Neural progenitor cell (in vitro differentiated cells): ENCODE data around the gene GPR137C.

Experiments
- EZH2 ChIP-seq: fragments of 200-600 bp; sonication (generic); IDR thresholded peaks from 2 replicates; pipeline ENCODE4 v1.6.1; 2017; ENCODE audit warnings: antibody characterized with exemption, mild to moderate bottlenecking, moderate library complexity
- TF ChIP-seq, protein P1 (sequence below): fragments of 200-600 bp; sonication (generic); IDR thresholded peaks from 2 replicates; pipeline ENCODE4 v1.5.1; 2017; ENCODE audit warnings: antibody characterized with exemption, mild to moderate bottlenecking

- TF ChIP-seq, protein P1, sequence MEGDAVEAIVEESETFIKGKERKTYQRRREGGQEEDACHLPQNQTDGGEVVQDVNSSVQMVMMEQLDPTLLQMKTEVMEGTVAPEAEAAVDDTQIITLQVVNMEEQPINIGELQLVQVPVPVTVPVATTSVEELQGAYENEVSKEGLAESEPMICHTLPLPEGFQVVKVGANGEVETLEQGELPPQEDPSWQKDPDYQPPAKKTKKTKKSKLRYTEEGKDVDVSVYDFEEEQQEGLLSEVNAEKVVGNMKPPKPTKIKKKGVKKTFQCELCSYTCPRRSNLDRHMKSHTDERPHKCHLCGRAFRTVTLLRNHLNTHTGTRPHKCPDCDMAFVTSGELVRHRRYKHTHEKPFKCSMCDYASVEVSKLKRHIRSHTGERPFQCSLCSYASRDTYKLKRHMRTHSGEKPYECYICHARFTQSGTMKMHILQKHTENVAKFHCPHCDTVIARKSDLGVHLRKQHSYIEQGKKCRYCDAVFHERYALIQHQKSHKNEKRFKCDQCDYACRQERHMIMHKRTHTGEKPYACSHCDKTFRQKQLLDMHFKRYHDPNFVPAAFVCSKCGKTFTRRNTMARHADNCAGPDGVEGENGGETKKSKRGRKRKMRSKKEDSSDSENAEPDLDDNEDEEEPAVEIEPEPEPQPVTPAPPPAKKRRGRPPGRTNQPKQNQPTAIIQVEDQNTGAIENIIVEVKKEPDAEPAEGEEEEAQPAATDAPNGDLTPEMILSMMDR: no peak
- no peak for TF ChIP-seq EZH2
Measured at GRCh38 chr14:52551205-52551604, 1.4 kb upstream of the GPR137C start.
